NOMO-1 (cell line): Measurements from ENCODE around the gene CMIP.
"Not testable (repeated sequence)": the region's sequence is repeated elsewhere in the genome, so short reads cannot be mapped to it uniquely, and the experiment has no call there.

Experiments used
- DNase-seq, 2 experiments: peaks; one replicate each; lab custom pipeline; 2025; ENCODE audit not compliant: unreplicated experiment in 2 of 2; lab: John Stamatoyannopoulos, UW

CMIP gene

DNA sequence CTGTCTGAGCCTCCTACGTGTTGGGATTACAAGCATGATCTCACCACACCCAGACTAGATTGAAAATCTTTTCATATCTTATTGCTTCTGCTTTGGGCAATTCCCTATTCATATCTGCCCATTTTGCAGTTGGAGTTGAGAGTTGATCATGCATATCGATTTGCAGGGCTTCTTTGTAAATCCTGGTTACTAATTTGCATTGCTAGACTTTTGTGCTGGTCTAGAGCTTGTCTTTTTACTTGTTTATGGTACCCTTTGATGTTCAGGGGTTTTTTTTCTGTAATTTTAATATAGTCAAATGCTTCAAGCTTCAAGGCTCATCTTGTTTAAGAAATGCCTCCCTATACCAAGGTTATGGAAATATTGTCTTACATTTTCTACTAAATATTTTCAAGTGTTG lies 23.5 kb upstream of the CMIP start:
- DNase-seq: no peak

DNA sequence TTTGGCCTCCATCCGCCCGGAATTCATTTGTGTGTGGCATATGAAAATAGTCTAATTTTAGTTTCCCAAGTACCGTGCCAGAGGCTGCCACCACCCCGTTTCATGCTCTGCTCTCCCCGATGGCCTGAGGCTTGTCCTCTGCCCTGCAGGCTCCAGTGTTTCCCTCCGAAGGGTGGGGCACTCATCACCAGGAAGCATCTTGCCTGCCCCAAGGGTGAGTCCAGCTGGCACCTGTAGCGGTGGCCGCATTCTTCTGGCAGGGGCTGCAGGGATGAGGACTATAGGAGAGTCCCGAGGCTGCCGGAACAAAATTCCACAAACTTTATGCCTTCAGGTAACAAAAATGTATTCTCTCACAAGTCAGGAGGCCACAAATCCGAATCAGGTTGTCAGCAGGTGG lies 23.1 kb upstream of the CMIP start:
- DNase-seq: no peak

DNA sequence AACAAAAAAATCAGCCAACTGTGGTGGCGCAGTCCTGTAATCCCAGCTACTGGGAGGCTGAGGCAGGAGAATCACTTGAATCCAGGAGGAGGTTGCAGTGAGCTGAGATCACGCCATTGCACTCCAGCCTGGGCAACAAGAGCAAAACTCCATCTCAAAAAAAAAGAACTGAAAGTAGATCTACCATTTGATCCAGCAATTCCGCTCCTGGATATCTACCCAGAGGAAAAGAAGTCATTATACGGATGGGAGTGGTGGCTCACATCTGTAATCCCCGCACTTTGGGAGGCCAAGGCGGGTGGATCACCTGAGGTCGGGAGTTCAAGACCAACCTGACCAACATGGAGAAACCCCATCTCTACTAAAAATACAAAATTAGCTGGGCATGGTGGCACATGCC lies 22.5 kb upstream of the CMIP start:
- not testable (repeated sequence) for DNase-seq

DNA sequence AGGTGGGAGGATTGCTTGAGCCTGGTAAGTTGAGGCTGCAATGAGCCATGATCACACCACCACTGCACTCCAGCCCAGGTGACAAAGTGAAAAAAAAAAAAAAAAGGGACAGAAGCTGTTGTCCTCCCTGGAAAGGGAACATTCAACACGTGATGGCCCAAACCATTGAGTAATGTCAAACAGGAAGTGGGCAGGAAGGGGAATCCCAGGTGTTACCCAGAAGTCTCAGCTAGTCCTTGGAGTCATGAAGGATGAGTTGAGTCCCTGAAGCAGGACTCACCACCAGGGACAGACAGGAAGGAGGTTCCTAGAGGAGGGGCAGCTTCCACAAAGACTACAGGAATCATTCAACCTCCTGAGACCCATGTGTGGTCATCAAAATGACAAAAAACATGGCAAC lies 19.8 kb upstream of the CMIP start:
- no peak for DNase-seq

DNA sequence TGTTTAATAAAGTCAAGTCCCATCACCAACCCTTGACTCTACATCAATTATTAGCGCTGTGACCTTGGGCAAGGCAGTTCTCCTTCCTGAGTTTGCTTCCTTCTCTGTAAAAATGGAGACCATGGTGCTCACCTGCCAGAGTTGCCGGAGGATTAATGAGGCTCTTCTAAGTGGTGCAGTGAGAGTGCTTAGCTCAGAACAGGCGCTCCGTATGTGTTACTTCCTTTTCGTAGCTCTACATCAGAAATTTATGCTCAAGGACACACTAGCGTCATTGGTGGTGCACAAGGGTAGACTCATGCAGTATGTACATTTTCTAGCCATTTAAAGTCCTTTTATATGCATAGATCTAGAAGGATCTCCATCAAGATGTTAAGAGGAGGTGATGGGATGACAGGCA lies 17.4 kb upstream of the CMIP start:
- DNase-seq: no peak

DNA sequence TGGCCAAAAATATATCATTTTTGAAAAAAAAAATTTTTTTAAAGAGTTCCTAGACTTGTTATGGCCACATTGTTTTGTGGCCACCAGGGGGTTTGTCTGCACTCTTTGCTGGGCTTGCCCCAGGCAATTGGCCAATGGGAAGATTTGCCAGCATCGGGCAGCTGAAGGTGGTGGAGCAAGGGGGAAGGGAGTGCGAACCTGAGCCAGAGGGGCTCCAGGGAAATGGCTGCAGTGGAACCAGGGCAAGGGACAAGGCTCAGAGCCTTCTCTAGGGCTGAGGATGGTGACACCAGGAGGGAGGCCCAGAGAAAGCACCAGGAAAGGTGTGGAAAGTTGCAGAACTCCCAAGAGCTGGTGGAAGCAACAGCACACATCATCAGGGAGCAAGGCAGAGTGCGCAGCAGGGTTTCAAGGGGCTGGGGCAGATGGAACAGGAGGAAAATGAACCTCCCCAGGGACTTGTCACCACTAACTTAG lies 15.5 kb upstream of the CMIP start:
- peak; percentile 16 to 75 for DNase-seq

DNA sequence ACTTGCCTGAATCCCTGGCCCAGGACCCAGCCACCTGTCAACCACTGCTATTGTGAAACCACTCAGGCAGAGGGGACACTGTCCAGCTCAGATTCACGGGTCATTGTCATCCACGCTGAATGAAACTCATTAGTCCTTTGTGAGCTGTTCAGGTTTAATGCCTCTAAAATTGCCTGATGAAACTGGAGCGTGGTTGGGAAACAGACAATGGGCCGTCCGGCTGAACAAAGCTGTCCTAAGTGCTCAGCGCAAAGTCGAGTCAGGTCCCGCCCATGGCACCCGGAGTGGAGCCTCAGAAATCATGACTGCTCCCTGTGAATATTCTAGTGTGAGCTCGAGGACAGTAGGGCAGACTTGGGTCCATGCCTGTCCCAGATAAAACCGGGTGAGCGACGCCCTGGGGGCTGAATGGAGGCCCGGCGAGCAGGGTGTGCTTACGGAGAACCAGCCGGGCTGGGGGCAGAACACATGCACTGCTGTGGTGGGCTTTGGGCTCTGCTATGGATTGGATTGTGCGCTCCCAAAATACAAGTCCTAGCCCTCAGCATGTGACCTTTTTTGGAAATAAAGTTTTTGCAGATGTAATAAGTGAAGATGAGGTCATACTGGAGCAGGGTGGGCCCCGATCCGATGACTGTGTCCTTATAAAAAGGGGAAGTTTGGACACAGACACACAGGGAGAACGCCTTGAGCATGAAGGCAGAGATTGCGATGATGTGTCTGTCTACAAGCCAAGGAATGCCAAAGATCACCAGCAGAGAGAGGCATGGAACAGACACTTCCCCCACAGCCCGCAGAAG lies 12.9 kb upstream of the CMIP start:
- DNase-seq: peak; percentile 63 to 76

DNA sequence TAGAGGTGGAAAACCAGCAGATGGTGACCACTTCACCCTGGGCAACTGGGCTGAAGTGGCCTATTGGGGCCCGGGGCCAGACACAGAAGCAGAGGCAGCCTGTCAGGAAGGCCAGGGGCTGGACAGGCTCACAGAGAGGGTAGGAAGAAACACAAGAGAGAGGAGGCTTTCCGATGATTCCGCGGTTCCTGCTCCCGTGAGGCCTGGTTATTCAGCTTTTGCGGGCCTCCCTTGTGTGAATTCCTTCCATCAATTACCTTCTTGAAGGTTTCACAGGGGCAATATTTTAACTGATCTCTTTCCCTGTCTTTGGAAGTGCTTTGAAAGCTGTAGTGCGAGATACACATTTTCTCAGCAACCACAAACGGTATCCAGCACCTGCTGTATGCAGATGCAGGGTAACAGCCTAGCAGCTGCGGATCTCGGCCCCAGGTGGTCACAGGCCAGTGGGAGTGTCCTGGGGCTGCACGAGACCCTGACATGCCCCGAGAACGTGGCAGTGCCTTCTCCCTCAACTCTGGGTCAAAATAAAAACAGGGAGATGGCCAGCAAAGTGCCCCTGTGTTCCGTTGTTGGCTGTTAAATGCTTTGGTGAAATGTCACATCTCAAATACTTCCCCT lies 11.6 kb upstream of the CMIP start:
- DNase-seq: peak; percentile 12 to 27

DNA sequence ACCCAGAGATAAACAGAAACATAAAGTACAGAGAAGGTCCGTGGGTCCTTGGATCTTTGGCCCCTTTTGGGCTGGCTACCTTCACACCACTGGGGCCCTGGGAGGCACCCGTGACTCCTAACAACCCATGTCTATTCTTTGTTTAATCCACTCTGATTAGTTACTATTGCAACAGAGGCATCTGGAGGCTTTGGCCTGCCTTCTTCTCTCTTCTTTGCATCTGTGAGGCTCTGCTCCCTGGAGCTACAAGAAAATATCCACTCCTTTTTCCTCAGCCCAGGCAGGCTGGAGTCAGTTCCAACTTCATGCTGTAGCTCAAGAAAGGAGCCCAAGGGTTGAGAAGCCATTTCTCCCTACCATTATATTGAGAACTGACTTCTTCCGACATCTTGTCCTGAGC lies 9.5 kb upstream of the CMIP start:
- DNase-seq: no peak

DNA sequence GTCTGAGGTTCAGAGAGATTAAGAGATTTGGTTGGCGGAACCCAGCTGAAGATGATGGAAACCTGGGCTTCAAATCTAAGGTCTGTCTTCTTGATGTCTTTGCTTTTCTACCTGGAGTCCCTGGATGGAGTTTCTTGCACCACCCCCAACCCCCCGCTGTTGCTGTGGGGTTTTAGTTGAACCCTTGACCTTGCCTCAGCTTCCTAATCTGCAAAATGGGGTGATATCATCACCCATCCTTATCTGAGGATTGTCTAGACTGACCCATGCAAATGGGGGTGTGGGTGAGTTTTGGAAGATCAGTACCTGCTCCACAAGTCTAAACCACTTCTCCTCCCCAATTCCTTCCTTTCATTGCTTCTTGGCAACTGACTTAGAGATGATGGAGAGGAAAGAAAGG lies 9.0 kb upstream of the CMIP start:
- DNase-seq: no peak

DNA sequence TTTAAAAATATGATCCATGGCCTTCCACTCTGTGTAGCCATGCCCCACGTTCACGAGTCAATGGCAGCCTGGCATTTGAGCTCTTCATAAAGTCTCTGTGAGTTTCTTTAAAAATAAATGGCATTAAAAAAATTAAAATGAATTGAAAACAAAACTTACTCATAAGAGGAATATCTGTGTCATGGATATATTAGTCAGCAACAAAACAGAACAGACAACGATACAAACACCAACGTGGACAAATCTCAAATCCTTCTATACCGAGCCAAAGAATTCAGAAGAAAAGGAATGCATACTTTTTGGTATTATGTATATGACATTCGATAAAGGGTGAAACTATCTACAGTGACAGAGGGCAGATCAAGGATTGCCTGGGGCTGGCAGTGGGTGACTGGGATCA lies 8.2 kb upstream of the CMIP start:
- no peak for DNase-seq

DNA sequence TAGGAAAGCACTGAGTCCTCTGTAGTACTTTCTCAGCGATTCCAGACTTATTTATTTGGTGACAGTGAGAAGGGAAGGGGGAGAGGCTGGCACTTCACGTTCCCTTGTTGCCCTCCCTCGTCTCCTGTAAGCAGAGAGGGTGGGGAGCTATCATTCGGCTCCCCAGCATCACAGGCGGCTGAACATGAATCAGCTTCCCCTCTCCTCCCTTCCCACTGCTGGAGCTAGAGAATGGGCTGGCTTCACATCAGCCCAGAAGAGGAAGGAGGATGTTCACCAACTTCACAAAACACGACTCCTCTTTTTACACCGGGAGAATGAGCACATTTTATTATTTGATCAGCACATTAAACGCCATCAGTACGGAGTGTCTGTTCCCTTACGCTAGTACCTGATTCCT lies 6.7 kb upstream of the CMIP start:
- peak; percentile 28 to 44 for DNase-seq

DNA sequence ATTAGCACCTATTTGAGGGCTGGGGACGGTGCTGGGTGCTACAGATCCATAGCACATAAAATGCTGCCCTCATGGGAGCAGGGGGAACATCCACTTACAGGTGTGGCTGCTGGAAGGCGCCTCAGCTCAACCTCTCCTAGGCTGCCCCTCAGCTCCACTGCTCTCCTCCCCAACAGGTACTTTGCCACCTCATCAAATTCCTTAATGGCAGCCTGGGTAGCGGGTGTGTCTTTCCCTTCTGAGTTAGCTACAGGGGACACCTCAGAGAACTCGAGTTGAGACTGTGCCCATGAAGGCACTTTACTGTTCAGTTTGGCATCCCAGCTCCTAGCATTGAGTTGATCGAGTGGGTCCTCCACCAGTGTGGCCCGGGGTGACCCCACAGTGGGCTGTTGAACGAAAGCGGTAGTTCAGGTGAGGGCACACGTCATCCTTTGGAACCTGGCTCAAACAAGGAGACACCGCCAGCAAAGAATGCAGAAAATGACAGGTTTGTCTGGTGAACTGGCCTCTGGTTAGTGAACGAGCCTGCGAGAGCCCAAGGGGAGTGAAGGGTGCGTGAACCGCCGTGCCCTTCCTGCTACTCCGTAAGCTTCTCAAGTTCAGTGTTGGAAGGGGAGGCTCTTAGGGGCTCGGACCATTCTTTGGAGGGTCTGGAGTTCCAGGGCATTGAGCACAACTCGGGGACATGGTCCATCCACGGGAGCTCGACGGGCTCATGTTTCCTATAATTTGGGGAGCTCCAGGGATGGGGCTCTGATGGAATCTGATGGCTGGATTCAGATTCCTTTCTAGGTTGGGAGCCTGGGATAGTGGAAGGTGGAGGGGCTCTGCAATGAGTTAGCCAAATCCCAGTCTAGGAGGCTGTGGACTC lies 3.5 kb upstream of the CMIP start:
- DNase-seq: no peak

DNA sequence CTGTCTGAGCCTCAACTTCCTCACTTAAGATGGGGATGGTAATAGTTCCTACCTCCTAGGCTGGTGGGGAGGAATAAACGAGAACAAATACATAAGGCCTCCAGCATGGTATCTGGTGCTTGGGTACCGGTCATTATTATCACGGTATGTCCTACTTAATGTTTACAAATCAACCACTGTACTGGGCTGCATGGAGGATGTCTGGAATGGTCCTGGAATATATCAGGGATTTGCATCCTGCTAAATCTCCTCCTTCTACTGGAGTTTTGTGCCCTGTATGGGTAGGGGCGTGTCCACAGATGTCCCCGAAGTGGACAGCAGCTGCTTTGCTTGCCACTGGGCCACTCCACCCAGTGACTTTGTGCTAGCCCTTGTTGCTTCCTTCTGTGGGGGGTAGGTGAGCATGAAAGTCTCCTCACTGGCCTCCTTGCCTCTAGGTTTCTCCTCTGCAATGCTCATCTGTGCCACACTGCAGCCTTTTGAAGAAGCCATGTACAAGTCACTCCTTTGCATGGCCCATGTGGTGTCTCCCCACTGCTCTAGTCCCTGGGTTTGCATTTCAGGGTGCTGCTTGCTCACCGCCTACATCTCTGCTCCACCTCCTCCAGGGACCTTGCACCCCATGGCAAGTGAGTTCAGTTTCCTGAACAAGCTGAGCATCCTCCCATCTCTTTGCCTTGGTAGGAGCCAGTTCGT lies 2.2 kb upstream of the CMIP start:
- no peak for DNase-seq

DNA sequence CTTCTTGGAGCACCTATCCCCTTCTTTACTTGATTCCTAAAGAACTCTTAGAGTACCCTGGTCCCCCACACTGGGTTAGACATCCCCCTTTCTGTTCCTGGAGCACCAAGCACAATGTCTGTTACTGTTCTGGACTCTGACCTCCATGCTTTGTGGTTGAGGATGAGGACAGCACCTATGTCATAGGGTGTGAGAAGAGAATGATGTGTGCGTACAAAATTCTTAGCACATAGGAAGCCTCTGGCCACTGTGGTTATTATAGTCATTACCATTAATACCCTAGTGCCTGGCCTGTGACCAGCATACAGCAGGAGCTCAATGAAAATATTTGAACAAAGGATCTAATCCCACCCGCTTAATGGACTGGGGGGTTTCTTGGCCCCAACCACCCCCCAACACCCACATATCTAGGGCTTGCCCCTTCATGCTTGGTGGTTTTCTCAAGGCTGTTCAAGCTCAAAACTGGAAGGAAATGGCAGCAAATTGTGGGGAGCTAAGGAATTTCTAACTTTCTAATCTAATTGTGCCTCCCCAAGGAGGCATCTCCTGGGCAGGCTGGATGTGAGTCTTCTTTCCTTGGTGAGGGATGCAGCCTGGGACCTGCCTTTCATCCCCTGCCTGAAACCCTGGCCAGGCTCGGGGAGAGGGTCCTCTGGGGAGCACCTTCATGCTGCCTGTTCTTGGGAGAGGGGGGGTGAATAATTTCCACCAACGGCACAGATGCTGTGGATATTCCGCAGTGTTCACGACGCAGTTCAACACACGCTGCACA lies 1.5 kb upstream of the CMIP start:
- DNase-seq: no peak

DNA sequence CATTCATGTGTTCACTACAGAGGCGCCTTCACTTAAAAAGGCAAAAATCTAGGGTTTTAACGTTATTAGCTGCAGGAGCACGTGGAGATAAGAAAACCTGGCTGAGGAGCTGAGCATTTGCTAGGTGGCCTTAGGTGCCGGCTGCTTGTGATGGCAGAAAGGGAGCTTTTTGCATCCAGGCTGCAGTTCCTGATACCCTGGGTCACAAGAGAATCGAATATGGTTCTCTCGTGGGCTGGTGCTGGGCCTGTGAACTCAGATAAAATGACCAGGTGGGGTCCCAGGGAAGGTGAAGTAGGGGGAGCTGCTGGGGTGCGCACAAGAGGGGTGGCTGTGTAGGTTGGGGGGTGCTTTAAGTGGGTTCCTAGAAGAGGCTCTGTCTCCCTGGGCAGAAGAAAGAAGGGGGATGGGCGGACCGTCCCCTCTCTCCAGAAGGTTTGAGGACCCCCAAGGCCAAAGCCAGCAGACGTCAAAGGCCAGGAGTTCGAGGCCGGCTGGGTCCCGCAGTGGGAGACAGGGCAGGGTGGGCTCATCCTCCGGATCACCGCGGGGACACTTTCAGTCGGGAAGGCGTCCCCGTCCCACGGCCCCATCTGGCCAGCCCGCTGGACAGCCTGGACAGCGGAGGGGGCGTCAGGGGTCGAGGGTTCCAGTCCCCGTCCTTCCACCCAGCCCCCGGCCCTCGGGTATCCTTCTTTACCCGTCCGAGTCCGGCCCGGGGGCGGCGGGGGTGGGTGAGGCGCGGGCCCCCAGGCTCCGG lies 740 bp upstream of the CMIP start:
- no peak for DNase-seq

DNA sequence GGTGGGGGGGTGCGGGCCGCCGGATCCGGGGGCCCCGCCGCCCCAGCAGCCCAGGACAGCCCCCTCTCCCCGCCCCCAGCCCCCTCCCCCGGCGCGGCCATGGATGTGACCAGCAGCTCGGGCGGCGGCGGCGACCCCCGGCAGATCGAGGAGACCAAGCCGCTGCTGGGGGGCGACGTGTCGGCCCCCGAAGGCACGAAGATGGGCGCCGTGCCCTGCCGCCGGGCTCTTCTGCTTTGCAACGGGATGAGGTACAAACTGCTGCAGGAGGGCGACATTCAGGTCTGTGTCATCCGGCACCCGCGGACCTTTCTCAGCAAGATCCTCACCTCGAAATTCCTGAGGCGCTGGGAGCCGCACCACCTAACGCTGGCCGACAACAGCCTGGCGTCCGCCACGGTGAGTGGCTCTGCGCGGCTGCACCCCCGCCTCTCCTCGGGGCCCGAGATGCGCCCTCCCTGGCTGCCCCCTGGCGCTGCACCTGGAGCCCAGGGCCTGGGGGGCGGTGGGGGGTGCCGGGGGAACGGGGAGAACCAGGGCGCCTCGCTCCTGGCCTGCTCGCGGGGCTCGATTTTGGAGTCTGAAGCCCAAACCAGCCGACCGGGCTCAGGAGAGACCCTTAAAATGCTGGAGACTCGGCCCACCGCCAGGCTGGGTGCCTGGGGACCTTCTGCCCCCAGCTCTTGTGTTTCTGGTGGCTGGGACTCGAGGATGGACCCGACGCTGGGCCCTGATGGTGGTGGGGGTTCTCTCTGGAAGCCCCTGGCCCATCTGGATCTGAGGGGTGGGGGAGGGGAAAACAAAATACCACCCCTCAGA lies 744 bp downstream of the CMIP start:
- DNase-seq: peak; percentile 18 to 26
